Panc1 (cell line): Measurements from ENCODE around the gene FBN1. TPM values are rescaled to one million over a fixed set of nuclear protein-coding genes. Genes with fewer than 3 reads are reported as not detected.

Experiments used
- ATAC-seq: fragments of 200-7000 bp; cut with Tn5 transposase; 2 replicates; pipeline ENCODE4 v1.9.1; 2020; ENCODE audit warnings: mild to moderate bottlenecking, moderate library complexity
- BruUV-seq: library from RNA; stranded (reverse); fragments of 400-500 nt; replicated peaks from 2 replicates; lab custom pipeline; 2021; lab: Mats Ljungman, UMichigan
- CTCF ChIA-PET: fragments of 300-600 bp; sonication (Branson Sonifier 250); formaldehyde crosslinking; loops from one replicate; lab custom pipeline; 2022; ENCODE audit warnings: antibody characterized with exemption; lab: Charles Lee
- POLR2A ChIA-PET: fragments of 300-600 bp; sonication (Branson Sonifier 250); formaldehyde crosslinking; loops from one replicate; lab custom pipeline; 2022; ENCODE audit warnings: antibody characterized with exemption; lab: Charles Lee
- DNase-seq: peaks from one replicate; pipeline ENCODE4 v3.0.0-alpha.2; 2010; ENCODE audit warnings: low read depth, low spot score
- H3K27ac ChIP-seq: 2 replicates; pipeline ENCODE4 v1.5.1; 2011; ENCODE audit warnings: mild to moderate bottlenecking, low read length, inconsistent platforms
- H3K27me3 ChIP-seq: fragments of 200-500 bp; sonication (Bioruptor generic); 2 replicates; pipeline ENCODE4 v1.6.0; 2014; ENCODE audit warnings: low read length, inconsistent platforms; ENCODE audit not compliant: control insufficient read depth, insufficient read depth
- H3K36me3 ChIP-seq: fragments of 200-500 bp; sonication (Bioruptor generic); 2 replicates; pipeline ENCODE4 v1.5.1; 2014; ENCODE audit warnings: inconsistent platforms, mild to moderate bottlenecking, low read length, moderate library complexity; ENCODE audit not compliant: control insufficient read depth, insufficient read depth
- H3K4me1 ChIP-seq: 2 replicates; pipeline ENCODE4 v1.5.1; 2011; ENCODE audit warnings: inconsistent platforms, mild to moderate bottlenecking, low read length, moderate library complexity; ENCODE audit not compliant: control insufficient read depth, insufficient read depth
- H3K4me3 ChIP-seq, 2 experiments: 2 replicates each; pipeline ENCODE4 v1.5.1; 2011 to 2012; ENCODE audit warnings: low read depth in 2 of 2, low read length in 2 of 2, mild to moderate bottlenecking in 2 of 2, inconsistent platforms in 1 of 2, moderate library complexity in 1 of 2
- H3K9me3 ChIP-seq: fragments of 200-500 bp; sonication (Bioruptor generic); 2 replicates; pipeline ENCODE4 v1.5.1; 2014; ENCODE audit warnings: low read depth, mild to moderate bottlenecking, inconsistent platforms, low read length, moderate library complexity; ENCODE audit not compliant: control insufficient read depth, insufficient read depth
- POLR2AphosphoS5 ChIP-seq: IDR thresholded peaks from 2 replicates; pipeline ENCODE4 v1.6.1; 2012; ENCODE audit warnings: mild to moderate bottlenecking, low read depth, low read length, moderate library complexity
- REST ChIP-seq, 2 experiments: IDR thresholded peaks; 2 replicates each; pipeline ENCODE4 v1.6.1; 2011 to 2012; ENCODE audit warnings: low read depth in 2 of 2, control low read depth in 1 of 2, low read length in 1 of 2, mild to moderate bottlenecking in 1 of 2, moderate library complexity in 1 of 2; ENCODE audit not compliant: insufficient read depth in 1 of 2
- SIN3A ChIP-seq: IDR thresholded peaks from 2 replicates; pipeline ENCODE4 v1.6.1; 2012; ENCODE audit warnings: low read depth, mild to moderate bottlenecking, low read length, moderate library complexity, borderline replicate concordance; ENCODE audit not compliant: insufficient read depth
- TCF7L2 ChIP-seq: IDR thresholded peaks from 2 replicates; pipeline ENCODE4 v1.6.1; 2011; ENCODE audit warnings: mild to moderate bottlenecking, low read depth, low read length, inconsistent platforms
- in situ Hi-C: cut with HindIII; loops from 2 replicates; pipeline ENCODE4 v1.10.0; 2016; ENCODE audit warnings: low sequenced_read_pairs, low pct_unique_long_range_greater_than_20kb
- intact Hi-C: fragments of 100-400 bp; cut with micrococcal nuclease; formaldehyde crosslinking; loops from one replicate; pipeline ENCODE4 v1.10.0; 2022; ENCODE audit not compliant: unreplicated experiment
- total RNA-seq: library from RNA; stranded (reverse); gene quantifications from one replicate; pipeline ENCODE4 v1.2.1, GENCODE V29; 2021; ENCODE audit not compliant: unreplicated experiment
- TF ChIP-seq, protein P1 (sequence below): fragments of 450-650 bp; IDR thresholded peaks from 2 replicates; pipeline ENCODE4 v1.5.1; 2017; ENCODE audit warnings: mild to moderate bottlenecking

FBN1 gene
- total RNA-seq, 1 experiment from 2014 or later = 0.46 TPM

DNA sequence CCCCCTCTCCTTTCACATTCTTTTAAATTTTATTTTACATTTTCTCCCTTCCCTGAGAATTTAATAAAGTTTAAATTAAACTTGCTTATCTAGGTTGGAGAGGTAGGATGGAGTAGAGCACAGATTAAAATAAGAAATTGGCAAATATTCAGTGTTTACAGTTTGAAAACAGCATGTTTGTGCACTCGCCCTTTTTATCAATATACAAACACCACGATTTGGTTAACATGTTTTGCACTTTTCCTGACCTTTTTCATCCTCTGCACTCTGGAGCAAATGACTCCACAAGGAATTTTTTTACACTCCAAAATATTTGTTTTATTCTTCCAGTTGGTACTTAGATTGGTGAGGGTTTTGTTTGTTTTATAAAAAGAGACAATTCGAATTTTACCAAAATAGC lies 227.2 kb downstream of the FBN1 start:
- POLR2A ChIA-PET = no interaction called here
- H3K4me3 ChIP-seq = no peak overlapping the region
- TF ChIP-seq TCF7L2 = no peak
- TF ChIP-seq, protein P1, sequence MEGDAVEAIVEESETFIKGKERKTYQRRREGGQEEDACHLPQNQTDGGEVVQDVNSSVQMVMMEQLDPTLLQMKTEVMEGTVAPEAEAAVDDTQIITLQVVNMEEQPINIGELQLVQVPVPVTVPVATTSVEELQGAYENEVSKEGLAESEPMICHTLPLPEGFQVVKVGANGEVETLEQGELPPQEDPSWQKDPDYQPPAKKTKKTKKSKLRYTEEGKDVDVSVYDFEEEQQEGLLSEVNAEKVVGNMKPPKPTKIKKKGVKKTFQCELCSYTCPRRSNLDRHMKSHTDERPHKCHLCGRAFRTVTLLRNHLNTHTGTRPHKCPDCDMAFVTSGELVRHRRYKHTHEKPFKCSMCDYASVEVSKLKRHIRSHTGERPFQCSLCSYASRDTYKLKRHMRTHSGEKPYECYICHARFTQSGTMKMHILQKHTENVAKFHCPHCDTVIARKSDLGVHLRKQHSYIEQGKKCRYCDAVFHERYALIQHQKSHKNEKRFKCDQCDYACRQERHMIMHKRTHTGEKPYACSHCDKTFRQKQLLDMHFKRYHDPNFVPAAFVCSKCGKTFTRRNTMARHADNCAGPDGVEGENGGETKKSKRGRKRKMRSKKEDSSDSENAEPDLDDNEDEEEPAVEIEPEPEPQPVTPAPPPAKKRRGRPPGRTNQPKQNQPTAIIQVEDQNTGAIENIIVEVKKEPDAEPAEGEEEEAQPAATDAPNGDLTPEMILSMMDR = no peak
- TF ChIP-seq SIN3A = no peak
- no peak for TF ChIP-seq POLR2AphosphoS5
- TF ChIP-seq REST (IDR thresholded peaks at IDR 0.05; ENCODE audit: insufficient read depth in 1 of 2, low read depth in 2 of 2, low read length in 1 of 2) = no peak
- CTCF ChIA-PET = no interaction called here
- intact Hi-C loops = no loop called here
- BruUV-seq = no TSS peak
- in situ Hi-C loops = no loop called here
- no peaks in the 10 kb centered on the region for H3K4me1 ChIP-seq
- DNase-seq (no peak), ATAC-seq (no peak)
- H3K27me3 ChIP-seq = 0 out of 2 replicates have a peak, but pooled peaks cover 2% of the 10 kb centered on the region
- H3K27ac ChIP-seq = no peak overlapping the region
- H3K36me3 ChIP-seq = no peaks in the 10 kb centered on the region
- no peaks in the 10 kb centered on the region for H3K9me3 ChIP-seq

GRCh38 chr15:48416301-48416700 lies 229.2 kb downstream of the FBN1 start:
- Histone ChIP-seq H3K4me1 (no peaks in the 10 kb centered on the region), H3K36me3 (no peaks in the 10 kb centered on the region), H3K27me3 (0 out of 2 replicates have a peak, but pooled peaks cover 2% of the 10 kb centered on the region), H3K27ac (no peak overlapping the region), H3K4me3 (no peak overlapping the region), H3K9me3 (no peaks in the 10 kb centered on the region)
- ChIA-PET POLR2A (no interaction called here), CTCF (no interaction called here)
- TF ChIP-seq TCF7L2 (no peak), POLR2AphosphoS5 (no peak), SIN3A (no peak), REST (IDR thresholded peaks at IDR 0.05; ENCODE audit: insufficient read depth in 1 of 2, low read depth in 2 of 2, low read length in 1 of 2) (no peak)
- TF ChIP-seq, protein P1 = no peak
- intact Hi-C loops = no loop called here
- in situ Hi-C loops = no loop called here
- no peak for DNase-seq
- no TSS peak for BruUV-seq
- no peak for ATAC-seq
